HCT116 (cell line): ENCODE results near the gene ZNF761. TPM values are rescaled to one million over a fixed set of nuclear protein-coding genes. Genes with fewer than 3 reads are reported as not detected.
"Not testable (repeated sequence)": the region's sequence is repeated elsewhere in the genome, so short reads cannot be mapped to it uniquely, and the experiment has no call there.

ENCODE experiments used
- ATAC-seq: fragments of 200-7000 bp; cut with Tn5 transposase; 2 replicates; pipeline ENCODE4 v1.9.1; 2020; ENCODE audit warnings: mild to moderate bottlenecking, moderate library complexity
- BruUV-seq: library from RNA; stranded (reverse); fragments of 400-500 nt; replicated peaks from 2 replicates; lab custom pipeline; 2021; lab: Mats Ljungman, UMichigan
- CTCF ChIA-PET: fragments of 300-600 bp; sonication (Branson Sonifier 250); formaldehyde crosslinking; loops from one replicate; lab custom pipeline; 2021; ENCODE audit warnings: antibody characterized with exemption; lab: Charles Lee
- POLR2A ChIA-PET: fragments of 300-600, 350-600 bp; sonication (Branson Sonifier 250); formaldehyde crosslinking; loops from one replicate; lab custom pipeline; 2021; ENCODE audit warnings: antibody characterized with exemption; lab: Charles Lee
- RAD21 ChIA-PET, 2 experiments: fragments of 300-600 bp; sonication (Branson Sonifier 250); formaldehyde crosslinking; loops; one replicate each; lab custom pipeline; 2023; ENCODE audit warnings: low total read pairs in 2 of 2; ENCODE audit not compliant: uncharacterized antibody in 2 of 2, unreplicated experiment in 2 of 2, low non-redundant PET in 1 of 2; lab: Charles Lee
- DNase-seq: peaks from one replicate; pipeline ENCODE4 v3.0.0-alpha.2; 2010; ENCODE audit warnings: low read depth, low spot score
- H2AFZ ChIP-seq: fragments of 200-600 bp; shearing (Covaris generic), sonication (generic); 2 replicates; pipeline ENCODE4 v1.6.1; 2017; ENCODE audit warnings: low read depth, mixed run types, mixed read lengths, antibody characterized with exemption, low read length; ENCODE audit not compliant: poor library complexity, severe bottlenecking
- H3K27ac ChIP-seq: 2 replicates; pipeline ENCODE4 v1.5.1; 2012; ENCODE audit warnings: low read depth, low read length
- H3K27me3 ChIP-seq: fragments of 200-600 bp; sonication (generic); 2 replicates; pipeline ENCODE4 v1.6.1; 2016; ENCODE audit warnings: mixed run types, low read length, mixed read lengths; ENCODE audit not compliant: insufficient read depth
- H3K36me3 ChIP-seq, 2 experiments: fragments of 200-500 bp in 1 of 2; fragments of 200-600 bp in 1 of 2; sonication (Bioruptor generic) in 1 of 2; sonication (generic) in 1 of 2; 2 replicates each; pipeline versions ENCODE4 v1.5.1 to v1.6.1; 2014 to 2016; ENCODE audit warnings: low read length in 2 of 2, inconsistent platforms in 1 of 2, mixed read lengths in 1 of 2, mixed run types in 1 of 2; ENCODE audit not compliant: insufficient read depth in 2 of 2, control insufficient read depth in 1 of 2
- H3K4me1 ChIP-seq, 2 experiments: fragments of 200-600 bp in 1 of 2; sonication (generic) in 1 of 2; 2 replicates each; pipeline versions ENCODE4 v1.5.1 to v1.6.1; 2012 to 2017; ENCODE audit warnings: low read length in 2 of 2, inconsistent platforms in 1 of 2, mild to moderate bottlenecking in 1 of 2, mixed read lengths in 1 of 2, mixed run types in 1 of 2, moderate library complexity in 1 of 2; ENCODE audit not compliant: insufficient read depth in 2 of 2, control insufficient read depth in 1 of 2
- H3K4me2 ChIP-seq: fragments of 200-600 bp; sonication (generic); 2 replicates; pipeline ENCODE4 v1.6.1; 2017; ENCODE audit warnings: mixed run types, low read length, mixed read lengths
- H3K4me3 ChIP-seq, 2 experiments: fragments of 200-600 bp in 1 of 2; sonication (generic) in 1 of 2; replicated peaks in 1 of 2; 2 replicates each; pipeline ENCODE4 v1.5.1; 2011 to 2016; ENCODE audit warnings: low read length in 2 of 2, control low read depth in 1 of 2, low read depth in 1 of 2, mild to moderate bottlenecking in 1 of 2, mixed read lengths in 1 of 2, mixed run types in 1 of 2
- H3K79me2 ChIP-seq: fragments of 200-600 bp; sonication (generic); 2 replicates; pipeline ENCODE4 v1.6.1; 2017; ENCODE audit warnings: mild to moderate bottlenecking, mixed run types, low read length, moderate library complexity, mixed read lengths; ENCODE audit not compliant: insufficient read depth
- H3K9ac ChIP-seq: fragments of 200-600 bp; sonication (generic); 2 replicates; pipeline ENCODE4 v1.6.1; 2016; ENCODE audit warnings: low read length, mixed read lengths
- H3K9me2 ChIP-seq: fragments of 200-600 bp; sonication (generic), shearing (Covaris generic); 2 replicates; pipeline ENCODE4 v1.6.1; 2017; ENCODE audit warnings: mixed run types, mild to moderate bottlenecking, moderate library complexity; ENCODE audit not compliant: insufficient read depth
- H3K9me3 ChIP-seq, 2 experiments: fragments of 200-500 bp in 1 of 2; fragments of 200-600 bp in 1 of 2; sonication (Bioruptor generic) in 1 of 2; sonication (generic) in 1 of 2; 2 replicates each; pipeline ENCODE4 v1.6.1; 2014 to 2017; ENCODE audit warnings: low read length in 2 of 2, mixed read lengths in 2 of 2, inconsistent platforms in 1 of 2, low read depth in 1 of 2, mild to moderate bottlenecking in 1 of 2, mixed run types in 1 of 2, moderate library complexity in 1 of 2; ENCODE audit not compliant: control insufficient read depth in 1 of 2, insufficient read depth in 1 of 2
- H4K20me1 ChIP-seq: fragments of 200-600 bp; sonication (generic), shearing (Covaris generic); 2 replicates; pipeline ENCODE4 v1.6.1; 2017; ENCODE audit warnings: mixed run types, mild to moderate bottlenecking, moderate library complexity; ENCODE audit not compliant: insufficient read depth
- CEBPB ChIP-seq: IDR thresholded peaks from 2 replicates; pipeline ENCODE4 v1.6.1; 2012; ENCODE audit warnings: low read depth
- CTCF ChIP-seq, 3 experiments: fragments of 200-600 bp in 1 of 3; sonication (generic) in 1 of 3; IDR thresholded peaks in 2 of 3; conservative IDR thresholded peaks in 1 of 3; 2 replicates each; pipeline ENCODE4 v1.5.1; 2012 to 2017; ENCODE audit warnings: low read depth in 2 of 3, low read length in 2 of 3, antibody characterized with exemption in 1 of 3, borderline replicate concordance in 1 of 3, control low read depth in 1 of 3, mild to moderate bottlenecking in 1 of 3, mixed read lengths in 1 of 3, mixed run types in 1 of 3, moderate library complexity in 1 of 3; ENCODE audit not compliant: insufficient read depth in 1 of 3
- EGR1 ChIP-seq: IDR thresholded peaks from 2 replicates; pipeline ENCODE4 v1.6.1; 2012; ENCODE audit warnings: low read depth
- RAD21 ChIP-seq: IDR thresholded peaks from 2 replicates; pipeline ENCODE4 v1.6.1; 2012; ENCODE audit warnings: low read depth, mild to moderate bottlenecking
- SIN3A ChIP-seq: IDR thresholded peaks from 2 replicates; pipeline ENCODE4 v1.6.1; 2012; ENCODE audit warnings: low read depth
- TCF7L2 ChIP-seq: IDR thresholded peaks from 2 replicates; pipeline ENCODE4 v1.7.0; 2011; ENCODE audit warnings: borderline replicate concordance, inconsistent platforms; ENCODE audit not compliant: insufficient read depth, insufficient read length; ENCODE audit errors: extremely low read depth
- YY1 ChIP-seq: IDR thresholded peaks from 2 replicates; pipeline ENCODE4 v1.6.1; 2011; ENCODE audit warnings: low read length, low read depth, moderate library complexity, mild to moderate bottlenecking; ENCODE audit not compliant: insufficient replicate concordance; ENCODE audit errors: extremely low read depth
- ZBTB33 ChIP-seq: IDR thresholded peaks from 2 replicates; pipeline ENCODE4 v1.6.1; 2011; ENCODE audit warnings: mild to moderate bottlenecking, low read length, moderate library complexity; ENCODE audit not compliant: insufficient replicate concordance; ENCODE audit errors: extremely low read depth
- ZFX ChIP-seq: fragments of 450-650 bp; IDR thresholded peaks from 2 replicates; pipeline ENCODE4 v1.6.1; 2017
- ZNF274 ChIP-seq: fragments of 200-500 bp; sonication (Bioruptor generic); IDR thresholded peaks from 2 replicates; pipeline ENCODE4 v1.6.1; 2014; ENCODE audit warnings: mild to moderate bottlenecking, low read depth, low read length, inconsistent platforms
- intact Hi-C: fragments of 100-400 bp; cut with micrococcal nuclease; formaldehyde crosslinking; loops from 2 replicates; pipeline ENCODE4 v1.10.0; 2022
- total RNA-seq: library from RNA; stranded (reverse); gene quantifications from one replicate; pipeline ENCODE4 v1.2.1, GENCODE V29; 2021; ENCODE audit not compliant: unreplicated experiment

ZNF761 gene
- total RNA-seq, 1 experiment from 2014 or later = 8.8 TPM

DNA sequence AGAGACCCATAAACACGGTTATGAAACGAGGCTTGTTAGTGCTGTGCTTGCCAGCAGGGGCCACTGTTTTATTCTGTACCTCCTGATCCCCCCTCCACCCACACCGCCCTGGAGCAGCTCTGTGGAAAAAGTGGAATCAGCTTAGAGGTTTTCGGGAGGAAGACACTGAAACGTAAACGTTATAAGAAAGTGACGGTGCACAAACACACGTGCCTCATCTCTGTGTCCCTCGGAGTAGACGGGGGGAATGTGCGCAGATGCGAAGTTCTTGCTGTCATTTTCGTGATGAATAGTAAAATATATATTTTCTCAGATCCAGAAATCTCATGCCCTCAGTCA, 72.5 kb downstream of the ZNF761 start:
- H3K9me3 ChIP-seq, H3K4me3 ChIP-seq, H4K20me1 ChIP-seq: not testable (repeated sequence)

DNA sequence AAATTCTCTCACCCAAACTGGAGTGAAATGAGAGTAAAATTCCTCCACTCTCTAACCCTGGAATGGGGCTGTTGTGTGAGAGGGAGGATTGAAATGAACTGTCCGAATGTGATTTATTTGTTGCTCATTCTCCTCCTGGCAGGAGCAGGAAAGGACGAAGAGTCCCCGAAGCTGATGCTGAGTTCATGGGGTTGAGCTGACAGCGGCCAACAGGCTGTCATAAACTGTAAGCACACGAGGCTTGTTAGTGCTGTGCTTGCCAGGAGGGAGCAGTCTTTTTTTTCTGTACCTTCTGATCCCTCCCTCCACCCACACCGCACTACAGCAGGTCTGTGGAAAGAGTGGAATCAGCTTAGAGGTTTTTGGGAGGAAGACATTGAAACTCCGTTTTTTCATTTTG, 73.1 kb downstream of the ZNF761 start:
- DNase-seq (no peak), ATAC-seq (no peak)
- intact Hi-C loops = no loop called here
- ChIA-PET CTCF (no interaction called here), RAD21 (no interaction called here), POLR2A (no interaction called here)
- Histone ChIP-seq H3K4me1 (no peaks in the 10 kb centered on the region), H3K9me3 (peaks cover 0 to 10% of the 10 kb centered on the region in 2 experiments; a peak in 2 of 4 replicates), H3K79me2 (no peaks in the 10 kb centered on the region), H2AFZ (no peak overlapping the region), H4K20me1 (no peaks in the 10 kb centered on the region), H3K4me3 (no peak overlapping the region), H3K9ac (no peak overlapping the region), H3K27me3 (no peaks in the 10 kb centered on the region), H3K4me2 (no peak overlapping the region), H3K9me2 (no peaks in the 10 kb centered on the region), H3K36me3 (no peaks in the 10 kb centered on the region), H3K27ac (no peak overlapping the region)
- no peak for TF ChIP-seq CEBPB
- no TSS peak for BruUV-seq

More for the DNA sequence above, 72.5 kb downstream of the ZNF761 start:
- RAD21 ChIA-PET, H2AFZ ChIP-seq, BruUV-seq, H3K9ac ChIP-seq, H3K79me2 ChIP-seq, CTCF ChIA-PET, POLR2A ChIA-PET, H3K27ac ChIP-seq, H3K4me2 ChIP-seq, ATAC-seq, H3K36me3 ChIP-seq, H3K4me1 ChIP-seq, DNase-seq, intact Hi-C loops, H3K9me2 ChIP-seq, H3K27me3 ChIP-seq: not testable (repeated sequence)

GRCh38 chr19:53506728-53507127, 74.9 kb downstream of the ZNF761 start:
- ChIA-PET CTCF (no interaction called here), POLR2A (no interaction called here), RAD21 (no interaction called here)
- no TSS peak for BruUV-seq
- peaks cover 0 to 10% of the 10 kb centered on the region in 2 experiments; a peak in 2 of 4 replicates for H3K9me3 ChIP-seq
- no peaks in the 10 kb centered on the region for H3K9me2 ChIP-seq
- DNase-seq = no peak
- H3K79me2 ChIP-seq = no peaks in the 10 kb centered on the region
- H3K27ac ChIP-seq = no peak overlapping the region
- H3K36me3 ChIP-seq = no peaks in the 10 kb centered on the region
- no peak for ATAC-seq
- no peak overlapping the region for H3K9ac ChIP-seq
- no peak overlapping the region for H3K4me3 ChIP-seq
- H3K4me1 ChIP-seq = no peaks in the 10 kb centered on the region
- H2AFZ ChIP-seq = no peak overlapping the region
- H4K20me1 ChIP-seq = no peaks in the 10 kb centered on the region
- H3K27me3 ChIP-seq = no peaks in the 10 kb centered on the region
- intact Hi-C loops = no loop called here
- H3K4me2 ChIP-seq = no peak overlapping the region
- TF ChIP-seq ZNF274 (no peak), ZBTB33 (no peak), YY1 (no peak), EGR1 (no peak), SIN3A (no peak), TCF7L2 (no peak), RAD21 (no peak), ZFX (no peak), CTCF (IDR thresholded peaks at IDR 0.05 in 2 of 3, conservative IDR thresholded peaks at IDR 0.05 in 1 of 3; ENCODE audit: borderline replicate concordance in 1 of 3, insufficient read depth in 1 of 3, low read depth in 2 of 3, low read length in 2 of 3) (no peak)
